ENCODE data around the gene SVEP1. TPM values are rescaled to one million over a fixed set of nuclear protein-coding genes. Genes with fewer than 3 reads are reported as not detected.

Gene SVEP1
- polyA plus RNA-seq, 3 donors = under 0.01 TPM; not detected in 2

DNA sequence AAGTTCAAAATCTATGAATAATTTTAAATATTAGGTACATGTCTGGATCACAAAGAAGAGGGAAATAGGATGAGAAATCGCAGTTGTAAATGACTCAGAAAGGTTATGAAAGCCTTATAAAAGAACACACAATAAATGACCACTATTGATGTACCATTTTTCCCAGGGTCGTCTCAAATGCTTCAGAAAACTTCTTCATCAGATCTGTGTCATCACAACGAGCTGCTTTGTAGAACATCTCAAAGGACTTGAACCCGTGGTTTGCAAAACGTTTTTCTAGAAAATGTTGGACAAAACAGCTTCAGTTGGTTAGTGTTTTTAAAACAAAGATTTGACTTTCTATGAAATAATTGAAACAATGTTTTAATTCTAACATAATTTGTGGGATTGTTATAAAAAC, 100.1 kb downstream of the SVEP1 start:
- Histone ChIP-seq H3K79me2 (ENCODE audit: insufficient read depth, low read length) (no peaks in the 10 kb centered on the region), H3K9me3 (replicated peaks in 1 of 2; ENCODE audit: control insufficient read depth in 1 of 2, insufficient read depth in 1 of 2, low read length in 2 of 2) (no peaks in the 10 kb centered on the region), H4K20me1 (ENCODE audit: insufficient read depth, low read length) (no peaks in the 10 kb centered on the region), H3K4me3 (replicated peaks in 1 of 3; ENCODE audit: low read depth in 2 of 3, low read length in 3 of 3) (no peak overlapping the region), H3K27ac (ENCODE audit: low read depth in 1 of 2, low read length in 2 of 2) (no peak overlapping the region), H3K4me1 (ENCODE audit: control insufficient read depth in 1 of 2, insufficient read depth in 2 of 2, low read length in 2 of 2) (no peaks in the 10 kb centered on the region), H2AFZ (ENCODE audit: insufficient read depth, low read depth, low read length, poor library complexity, severe bottlenecking) (no peak overlapping the region), H3K36me3 (replicated peaks in 1 of 2; ENCODE audit: control insufficient read depth in 1 of 2, insufficient read depth in 2 of 2, low read length in 2 of 2) (no peaks in the 10 kb centered on the region), H3K9ac (ENCODE audit: insufficient read depth, low read length, poor library complexity, severe bottlenecking) (no peak overlapping the region), H3K4me2 (replicated peaks; ENCODE audit: extremely low read depth, low read length, poor library complexity, severe bottlenecking) (no peak overlapping the region), H3K27me3 (ENCODE audit: control insufficient read depth in 2 of 2, insufficient read depth in 2 of 2, low read length in 2 of 2) (no peaks in the 10 kb centered on the region)
- WGBS (ENCODE audit: insufficient coverage) = 89% methylated on average over 3 of the region's 5 CpGs
- Mint-ChIP-seq H3K27ac (no peak overlapping the region), H3K9me3 (peaks cover 0 to 5% (median 2%) of the 10 kb centered on the region in 7 donors), H3K36me3 (no peaks in the 10 kb centered on the region), H3K27me3 (ENCODE audit: low read depth in 3 of 3) (peaks cover 0 to 3% (median 3%) of the 10 kb centered on the region in 3 donors), H3K4me3 (no peak overlapping the region), H3K4me1 (no peaks in the 10 kb centered on the region)
- no peak for TF ChIP-seq CTCF (IDR thresholded peaks at IDR 0.05)
- intact Hi-C loops (cut with micrococcal nuclease) = no loop called here
- DNase-seq = no peak

DNA sequence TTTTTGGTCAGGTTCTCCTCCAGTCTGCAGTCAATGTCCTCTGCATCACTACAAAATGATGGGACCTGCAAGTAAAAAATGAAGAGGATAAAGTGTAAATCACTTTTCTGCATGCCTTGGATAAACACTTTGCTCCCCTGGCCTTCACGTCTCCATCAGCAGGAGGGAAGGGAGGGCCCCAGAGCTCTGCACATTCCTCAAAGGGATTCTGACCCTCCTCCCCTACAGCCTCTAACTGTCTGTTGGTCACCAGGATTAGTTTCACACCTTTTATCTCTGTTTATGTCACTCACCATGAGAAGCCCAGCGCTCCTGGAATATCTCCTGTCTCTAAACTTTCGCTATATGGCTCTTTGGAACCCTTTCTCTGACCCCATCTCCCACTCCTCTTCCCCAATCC, 103.3 kb downstream of the SVEP1 start:
- Histone ChIP-seq H3K36me3 (replicated peaks in 1 of 2; ENCODE audit: control insufficient read depth in 1 of 2, insufficient read depth in 2 of 2, low read length in 2 of 2) (no peaks in the 10 kb centered on the region), H4K20me1 (ENCODE audit: insufficient read depth, low read length) (no peaks in the 10 kb centered on the region), H2AFZ (ENCODE audit: insufficient read depth, low read depth, low read length, poor library complexity, severe bottlenecking) (no peak overlapping the region), H3K79me2 (ENCODE audit: insufficient read depth, low read length) (no peaks in the 10 kb centered on the region), H3K9ac (ENCODE audit: insufficient read depth, low read length, poor library complexity, severe bottlenecking) (no peak overlapping the region), H3K4me2 (replicated peaks; ENCODE audit: extremely low read depth, low read length, poor library complexity, severe bottlenecking) (no peak overlapping the region), H3K27me3 (ENCODE audit: control insufficient read depth in 2 of 2, insufficient read depth in 2 of 2, low read length in 2 of 2) (no peaks in the 10 kb centered on the region), H3K9me3 (replicated peaks in 1 of 2; ENCODE audit: control insufficient read depth in 1 of 2, insufficient read depth in 1 of 2, low read length in 2 of 2) (no peaks in the 10 kb centered on the region), H3K27ac (ENCODE audit: low read depth in 1 of 2, low read length in 2 of 2) (no peak overlapping the region), H3K4me3 (replicated peaks in 1 of 3; ENCODE audit: low read depth in 2 of 3, low read length in 3 of 3) (no peak overlapping the region), H3K4me1 (ENCODE audit: control insufficient read depth in 1 of 2, insufficient read depth in 2 of 2, low read length in 2 of 2) (no peaks in the 10 kb centered on the region)
- no peak for TF ChIP-seq CTCF (IDR thresholded peaks at IDR 0.05)
- H3K36me3 Mint-ChIP-seq = no peaks in the 10 kb centered on the region
- H3K4me1 Mint-ChIP-seq = no peaks in the 10 kb centered on the region
- no peak overlapping the region for H3K4me3 Mint-ChIP-seq
- WGBS (ENCODE audit: insufficient coverage) = 68% methylated on average over 3 of the region's 3 CpGs
- no peak overlapping the region for H3K27ac Mint-ChIP-seq
- no peak for DNase-seq
- peaks cover 0 to 1% (median 0%) of the 10 kb centered on the region in 3 donors for H3K27me3 Mint-ChIP-seq (ENCODE audit: low read depth in 3 of 3)
- intact Hi-C loops (cut with micrococcal nuclease) = no loop called here
- no peaks in the 10 kb centered on the region for H3K9me3 Mint-ChIP-seq

All from CD14-positive monocyte (primary cell).